AG04449 (cell line): ENCODE results near the gene ABCC9.

Experiments used
- CTCF ChIA-PET: fragments of 350-600 bp; formaldehyde crosslinking; extraction: SDS; loops from one replicate; lab custom pipeline; 2021; ENCODE audit warnings: antibody characterized with exemption; lab: Yijun Ruan, JAX
- POLR2A ChIA-PET: fragments of 400-600, 350-600 bp; formaldehyde crosslinking; extraction: SDS; loops from one replicate; lab custom pipeline; 2020; ENCODE audit warnings: antibody characterized with exemption, inconsistent platforms; lab: Yijun Ruan, JAX
- DNase-seq: peaks from one replicate; pipeline ENCODE4 v3.0.0-alpha.2; 2010; ENCODE audit warnings: low read depth, low spot score
- H3K4me3 ChIP-seq: 2 replicates; pipeline ENCODE4 v1.5.1; 2011; ENCODE audit warnings: low read depth, mild to moderate bottlenecking, control low read depth, low read length
- CTCF ChIP-seq: IDR thresholded peaks from one replicate; pipeline ENCODE4 v1.5.1; 2011; ENCODE audit warnings: mild to moderate bottlenecking, moderate library complexity, low read length, control low read depth, inconsistent platforms; ENCODE audit not compliant: insufficient read depth; ENCODE audit errors: missing control alignments

Gene ABCC9

GRCh38 chr12:21774358-21775132 lies 166.7 kb downstream of the ABCC9 start, which contains the start of gene KCNJ8:
Gene KCNJ8, minus strand, starts transcription at chr12:21774706. Its CDS starts 1,090 bp downstream, at chr12:21773616.
- peak within 1 kb of the TSS; percentile 37 for H3K4me3 ChIP-seq

GRCh38 chr12:21773806-21774205 lies 167.4 kb downstream of the ABCC9 start:
- DNase-seq, result no peak
- POLR2A ChIA-PET, result no interaction called here
- H3K4me3 ChIP-seq, result no peak overlapping the region

More at GRCh38 chr12:21774358-21775132, 166.7 kb downstream of the ABCC9 start, which contains the start of gene KCNJ8:
- no peak for DNase-seq
- POLR2A ChIA-PET, result no interaction called here
- TF ChIP-seq CTCF, result no peak
- CTCF ChIA-PET, result no interaction called here

GRCh38 chr12:21773263-21773741 lies 167.9 kb downstream of the ABCC9 start:
- ChIA-PET CTCF (no interaction called here), POLR2A (no interaction called here)
- no peak overlapping the region for H3K4me3 ChIP-seq
- DNase-seq, result no peak
- peak; percentile 7 for TF ChIP-seq CTCF

More at GRCh38 chr12:21773806-21774205, 167.4 kb downstream of the ABCC9 start:
- no peak for TF ChIP-seq CTCF
- CTCF ChIA-PET, result no interaction called here

- POLR2A ChIA-PET, result no interaction called here
- no peak for TF ChIP-seq CTCF
- H3K4me3 ChIP-seq, result no peak overlapping the region
- CTCF ChIA-PET, result no interaction called here
- no peak for DNase-seq
These were observed 169.9 kb downstream of the ABCC9 start for GRCh38 chr12:21771311-21771710.

- no peak for DNase-seq
- TF ChIP-seq CTCF, result no peak
- CTCF ChIA-PET, result no interaction called here
- H3K4me3 ChIP-seq, result no peak overlapping the region
- POLR2A ChIA-PET, result no interaction called here
These were observed 171.9 kb downstream of the ABCC9 start for GRCh38 chr12:21769307-21769706.

GRCh38 chr12:21766403-21766802 lies 174.8 kb downstream of the ABCC9 start:
- TF ChIP-seq CTCF, result no peak
- no peak overlapping the region for H3K4me3 ChIP-seq
- POLR2A ChIA-PET, result no interaction called here
- CTCF ChIA-PET, result no interaction called here
- DNase-seq, result no peak
